ENCODE results near the gene SLC35F4.

GRCh38 chr14:57574617-57575288 lies 291.1 kb downstream of the SLC35F4 start:
- TF ChIP-seq, protein P1, sequence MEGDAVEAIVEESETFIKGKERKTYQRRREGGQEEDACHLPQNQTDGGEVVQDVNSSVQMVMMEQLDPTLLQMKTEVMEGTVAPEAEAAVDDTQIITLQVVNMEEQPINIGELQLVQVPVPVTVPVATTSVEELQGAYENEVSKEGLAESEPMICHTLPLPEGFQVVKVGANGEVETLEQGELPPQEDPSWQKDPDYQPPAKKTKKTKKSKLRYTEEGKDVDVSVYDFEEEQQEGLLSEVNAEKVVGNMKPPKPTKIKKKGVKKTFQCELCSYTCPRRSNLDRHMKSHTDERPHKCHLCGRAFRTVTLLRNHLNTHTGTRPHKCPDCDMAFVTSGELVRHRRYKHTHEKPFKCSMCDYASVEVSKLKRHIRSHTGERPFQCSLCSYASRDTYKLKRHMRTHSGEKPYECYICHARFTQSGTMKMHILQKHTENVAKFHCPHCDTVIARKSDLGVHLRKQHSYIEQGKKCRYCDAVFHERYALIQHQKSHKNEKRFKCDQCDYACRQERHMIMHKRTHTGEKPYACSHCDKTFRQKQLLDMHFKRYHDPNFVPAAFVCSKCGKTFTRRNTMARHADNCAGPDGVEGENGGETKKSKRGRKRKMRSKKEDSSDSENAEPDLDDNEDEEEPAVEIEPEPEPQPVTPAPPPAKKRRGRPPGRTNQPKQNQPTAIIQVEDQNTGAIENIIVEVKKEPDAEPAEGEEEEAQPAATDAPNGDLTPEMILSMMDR (IDR thresholded peaks at IDR 0.05 in 4 of 5, conservative IDR thresholded peaks at IDR 0.05 in 1 of 5) = no peak
- TF ChIP-seq POLR2A (IDR thresholded peaks at IDR 0.05) = no peak
